Prostate gland (tissue), 2 donors: ENCODE results near the gene TACC2. TPM values are rescaled to one million over a fixed set of nuclear protein-coding genes. Genes with fewer than 3 reads are reported as not detected.
"Not testable (repeated sequence)": the region's sequence is repeated elsewhere in the genome, so short reads cannot be mapped to it uniquely, and the experiment has no call there.

ENCODE experiments used
- DNase-seq: peaks from one replicate; pipeline ENCODE4 v3.0.0-alpha.2; 2019; ENCODE audit warnings: low spot score
- H3K27ac ChIP-seq, 2 donors: fragments of 200-600 bp; sonication (generic); 2 replicates each; pipeline ENCODE4 v1.5.1; 2017 to 2019
- H3K27me3 ChIP-seq: fragments of 200-600 bp; sonication (generic); replicated peaks from 2 replicates; pipeline ENCODE4 v1.5.1; 2019; ENCODE audit not compliant: insufficient read depth
- H3K36me3 ChIP-seq, 2 donors: fragments of 200-600 bp; sonication (generic); 1 replicate in 1 of 2; 2 replicates in 1 of 2; pipeline versions ENCODE4 v1.5.1 to v1.8.1; 2017 to 2019
- H3K4me1 ChIP-seq: fragments of 200-600 bp; sonication (generic); replicated peaks from 2 replicates; pipeline ENCODE4 v1.5.1; 2019
- H3K4me3 ChIP-seq, 2 donors: fragments of 200-600 bp; sonication (generic); 2 replicates each; pipeline ENCODE4 v1.5.1; 2017 to 2019
- H3K9me3 ChIP-seq: fragments of 200-600 bp; sonication (generic); 2 replicates; pipeline ENCODE4 v1.5.1; 2017
- CTCF ChIP-seq, 4 experiments: fragments of 200-600 bp in 2 of 4; fragments of 450-650 bp in 2 of 4; sonication (generic) in 2 of 4; IDR thresholded peaks; 1 replicate in 3 of 4; 2 replicates in 1 of 4; pipeline ENCODE4 v1.5.1; 2016 to 2019; ENCODE audit warnings: antibody characterized with exemption in 4 of 4, mild to moderate bottlenecking in 2 of 4, moderate library complexity in 2 of 4
- POLR2A ChIP-seq: fragments of 450-650 bp; IDR thresholded peaks from one replicate; pipeline ENCODE4 v1.6.1; 2016; ENCODE audit warnings: antibody characterized with exemption, mild to moderate bottlenecking
- POLR2AphosphoS5 ChIP-seq: sonication (generic); formaldehyde crosslinking; IDR thresholded peaks from one replicate; pipeline ENCODE4 v1.6.1; 2017; ENCODE audit warnings: antibody characterized with exemption
- WGBS: methylation state at CpG from one replicate; pipeline ENCODE4 v1.1.5; 2018; 5-methylcytosine and 5-hydroxymethylcytosine counted together
- intact Hi-C: fragments of 100-400 bp; cut with DNase I; formaldehyde crosslinking; loops from one replicate; pipeline ENCODE4 v1.14.2; 2022
- total RNA-seq, 2 donors: library from RNA; depleted of rRNA; stranded (reverse); fragments of >200 nt; gene quantifications; one replicate each; pipeline ENCODE4 v1.1.0, GENCODE V29; 2016

The TACC2 gene
- total RNA-seq, 2 donors from 2014 or later = 101 to 140 TPM

GRCh38 chr10:122102869-122103525 is 114.0 kb downstream of the TACC2 start:
- H3K36me3 ChIP-seq = no peaks in the 10 kb centered on the region
- no peaks in the 10 kb centered on the region for H3K9me3 ChIP-seq
- intact Hi-C loops = no loop called here
- TF ChIP-seq POLR2A (no peak), POLR2AphosphoS5 (no peak), CTCF (IDR thresholded peaks at IDR 0.05) (no peak)
- peak overlapping the region; percentile 75 to 78 for H3K27ac ChIP-seq
- H3K27me3 ChIP-seq = no peaks in the 10 kb centered on the region
- H3K4me1 ChIP-seq = no peaks in the 10 kb centered on the region
- DNase-seq = no peak
- 84% methylated on average over 3 of the region's 3 CpGs for WGBS
- H3K4me3 ChIP-seq = no peak overlapping the region

- Histone ChIP-seq H3K4me3 (no peak overlapping the region), H3K27me3 (no peaks in the 10 kb centered on the region), H3K36me3 (no peaks in the 10 kb centered on the region), H3K27ac (peak overlapping the region in 1 of 2 donors; percentile 78), H3K4me1 (no peaks in the 10 kb centered on the region), H3K9me3 (no peaks in the 10 kb centered on the region)
- intact Hi-C loops = no loop called here
- no peak for DNase-seq
- TF ChIP-seq POLR2AphosphoS5 = no peak
- no peak for TF ChIP-seq CTCF (IDR thresholded peaks at IDR 0.05)
- TF ChIP-seq POLR2A = no peak
- 96% methylated on average over 4 of the region's 4 CpGs for WGBS
Observed at GRCh38 chr10:122103592-122103991, 114.6 kb downstream of the TACC2 start.

GRCh38 chr10:122108786-122109185 is 119.8 kb downstream of the TACC2 start:
- H3K4me3 ChIP-seq, DNase-seq, H3K27me3 ChIP-seq, intact Hi-C loops, H3K36me3 ChIP-seq, H3K27ac ChIP-seq, H3K9me3 ChIP-seq, H3K4me1 ChIP-seq: not testable (repeated sequence)
- WGBS = 95% methylated on average over 13 of the region's 13 CpGs

GRCh38 chr10:122112021-122112616 is 123.2 kb downstream of the TACC2 start:
- Histone ChIP-seq H3K4me1 (peaks cover 3% of the 10 kb centered on the region), H3K36me3 (no peaks in the 10 kb centered on the region), H3K9me3 (no peaks in the 10 kb centered on the region), H3K4me3 (peak overlapping the region; percentile 55 to 56), H3K27ac (peak overlapping the region; percentile 96 to 99), H3K27me3 (no peaks in the 10 kb centered on the region)
- no peak for DNase-seq
- no peak for TF ChIP-seq CTCF (IDR thresholded peaks at IDR 0.05)
- no peak for TF ChIP-seq POLR2A
- TF ChIP-seq POLR2AphosphoS5 = no peak
- WGBS = 22% methylated on average over 10 of the region's 12 CpGs
- intact Hi-C loops = loop anchor here (2.0 to 10.0 kb wide), 4 partner anchors 57 to 1167 kb away; no protein-coding TSS in a partner anchor

- Histone ChIP-seq H3K9me3 (no peaks in the 10 kb centered on the region), H3K27me3 (no peaks in the 10 kb centered on the region), H3K4me3 (peak overlapping the region; percentile 55 to 56), H3K36me3 (no peaks in the 10 kb centered on the region), H3K27ac (peak overlapping the region; percentile 96 to 99), H3K4me1 (peaks cover 3% of the 10 kb centered on the region)
- under 1% methylated on average over 27 of the region's 63 CpGs for WGBS
- intact Hi-C loops = loop anchor here (2.0 to 10.0 kb wide), 4 partner anchors 58 to 1168 kb away; no protein-coding TSS in a partner anchor
- peak; percentile 86 for TF ChIP-seq POLR2A
- TF ChIP-seq CTCF (IDR thresholded peaks at IDR 0.05) = peak; percentile 47 to 91 (median 76)
- peak; percentile 26 for TF ChIP-seq POLR2AphosphoS5
- peak; percentile 87 for DNase-seq
Observed at GRCh38 chr10:122112625-122113160, 123.7 kb downstream of the TACC2 start.
